MM.1S (cell line): ENCODE measurements around the gene SNRPA1.

ENCODE experiments used
- EZH2 ChIP-seq: fragments of 300-600 bp; sonication (generic); optimal IDR thresholded peaks from 2 replicates; pipeline ENCODE3; 2017; ENCODE audit warnings: low read depth, mild to moderate bottlenecking, antibody characterized with exemption, low read length, mixed read lengths
- EZH2phosphoT487 ChIP-seq: fragments of 300-600 bp; sonication (generic); IDR thresholded peaks from 2 replicates; pipeline ENCODE4 v1.6.1; 2018; ENCODE audit warnings: antibody characterized with exemption, low read length
- TF ChIP-seq, protein P1 (sequence below): fragments of 300-600 bp; sonication (generic); IDR thresholded peaks from 2 replicates; pipeline ENCODE4 v1.5.1; 2016; ENCODE audit warnings: antibody characterized with exemption, low read length, mixed read lengths

GRCh38 chr15:101288905-101289513 is 6.0 kb downstream of the SNRPA1 start:
- TF ChIP-seq, protein P1, sequence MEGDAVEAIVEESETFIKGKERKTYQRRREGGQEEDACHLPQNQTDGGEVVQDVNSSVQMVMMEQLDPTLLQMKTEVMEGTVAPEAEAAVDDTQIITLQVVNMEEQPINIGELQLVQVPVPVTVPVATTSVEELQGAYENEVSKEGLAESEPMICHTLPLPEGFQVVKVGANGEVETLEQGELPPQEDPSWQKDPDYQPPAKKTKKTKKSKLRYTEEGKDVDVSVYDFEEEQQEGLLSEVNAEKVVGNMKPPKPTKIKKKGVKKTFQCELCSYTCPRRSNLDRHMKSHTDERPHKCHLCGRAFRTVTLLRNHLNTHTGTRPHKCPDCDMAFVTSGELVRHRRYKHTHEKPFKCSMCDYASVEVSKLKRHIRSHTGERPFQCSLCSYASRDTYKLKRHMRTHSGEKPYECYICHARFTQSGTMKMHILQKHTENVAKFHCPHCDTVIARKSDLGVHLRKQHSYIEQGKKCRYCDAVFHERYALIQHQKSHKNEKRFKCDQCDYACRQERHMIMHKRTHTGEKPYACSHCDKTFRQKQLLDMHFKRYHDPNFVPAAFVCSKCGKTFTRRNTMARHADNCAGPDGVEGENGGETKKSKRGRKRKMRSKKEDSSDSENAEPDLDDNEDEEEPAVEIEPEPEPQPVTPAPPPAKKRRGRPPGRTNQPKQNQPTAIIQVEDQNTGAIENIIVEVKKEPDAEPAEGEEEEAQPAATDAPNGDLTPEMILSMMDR = peak; percentile 70
- TF ChIP-seq EZH2phosphoT487 (no peak), EZH2 (no peak)
